GM23338 (cell line): ENCODE data around the gene LINGO4.

Experiments used
- EZH2 ChIP-seq: fragments of 200-600 bp; sonication (generic); IDR thresholded peaks from one replicate; pipeline ENCODE4 v1.8.0; 2017; ENCODE audit warnings: antibody characterized with exemption, mild to moderate bottlenecking, low read depth; ENCODE audit not compliant: unreplicated experiment
- REST ChIP-seq: IDR thresholded peaks from one replicate; pipeline ENCODE4 v1.6.1; 2018; ENCODE audit warnings: antibody characterized with exemption; ENCODE audit not compliant: unreplicated experiment
- TF ChIP-seq, protein P1 (sequence below), 2 experiments: fragments of 200-600 bp in 1 of 2; sonication (generic) in 1 of 2; conservative IDR thresholded peaks; 2 replicates each; pipeline versions ENCODE4 v1.5.1 to v1.6.1; 2016 to 2017; ENCODE audit warnings: antibody characterized with exemption in 2 of 2, low read depth in 2 of 2, mild to moderate bottlenecking in 2 of 2, moderate library complexity in 1 of 2

DNA sequence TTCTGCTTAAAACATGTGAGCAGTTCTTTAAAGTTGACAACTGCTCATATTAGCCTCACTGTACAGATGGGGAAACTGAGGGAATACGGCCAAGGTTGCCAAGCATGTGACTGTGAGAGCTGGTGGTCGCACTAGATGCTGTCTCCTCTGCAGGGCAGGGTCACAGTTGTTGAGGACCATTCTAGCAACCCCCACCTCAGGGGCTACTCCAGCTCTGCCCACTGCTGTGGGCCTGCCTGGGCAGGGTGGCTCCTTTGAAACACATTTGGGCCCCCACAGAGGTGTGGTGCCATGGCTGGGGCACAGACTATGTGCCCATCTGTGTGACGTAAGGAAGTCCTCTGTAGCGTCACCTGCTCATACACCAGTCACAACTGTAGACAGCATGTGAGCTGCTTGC, 47.5 kb upstream of the LINGO4 start:
- TF ChIP-seq, protein P1, sequence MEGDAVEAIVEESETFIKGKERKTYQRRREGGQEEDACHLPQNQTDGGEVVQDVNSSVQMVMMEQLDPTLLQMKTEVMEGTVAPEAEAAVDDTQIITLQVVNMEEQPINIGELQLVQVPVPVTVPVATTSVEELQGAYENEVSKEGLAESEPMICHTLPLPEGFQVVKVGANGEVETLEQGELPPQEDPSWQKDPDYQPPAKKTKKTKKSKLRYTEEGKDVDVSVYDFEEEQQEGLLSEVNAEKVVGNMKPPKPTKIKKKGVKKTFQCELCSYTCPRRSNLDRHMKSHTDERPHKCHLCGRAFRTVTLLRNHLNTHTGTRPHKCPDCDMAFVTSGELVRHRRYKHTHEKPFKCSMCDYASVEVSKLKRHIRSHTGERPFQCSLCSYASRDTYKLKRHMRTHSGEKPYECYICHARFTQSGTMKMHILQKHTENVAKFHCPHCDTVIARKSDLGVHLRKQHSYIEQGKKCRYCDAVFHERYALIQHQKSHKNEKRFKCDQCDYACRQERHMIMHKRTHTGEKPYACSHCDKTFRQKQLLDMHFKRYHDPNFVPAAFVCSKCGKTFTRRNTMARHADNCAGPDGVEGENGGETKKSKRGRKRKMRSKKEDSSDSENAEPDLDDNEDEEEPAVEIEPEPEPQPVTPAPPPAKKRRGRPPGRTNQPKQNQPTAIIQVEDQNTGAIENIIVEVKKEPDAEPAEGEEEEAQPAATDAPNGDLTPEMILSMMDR (conservative IDR thresholded peaks at IDR 0.05; ENCODE audit: low read depth in 2 of 2) = no peak
- no peak for TF ChIP-seq EZH2
- no peak for TF ChIP-seq REST
